Measurements from ENCODE around the gene TNS1.

Gene TNS1

DNA sequence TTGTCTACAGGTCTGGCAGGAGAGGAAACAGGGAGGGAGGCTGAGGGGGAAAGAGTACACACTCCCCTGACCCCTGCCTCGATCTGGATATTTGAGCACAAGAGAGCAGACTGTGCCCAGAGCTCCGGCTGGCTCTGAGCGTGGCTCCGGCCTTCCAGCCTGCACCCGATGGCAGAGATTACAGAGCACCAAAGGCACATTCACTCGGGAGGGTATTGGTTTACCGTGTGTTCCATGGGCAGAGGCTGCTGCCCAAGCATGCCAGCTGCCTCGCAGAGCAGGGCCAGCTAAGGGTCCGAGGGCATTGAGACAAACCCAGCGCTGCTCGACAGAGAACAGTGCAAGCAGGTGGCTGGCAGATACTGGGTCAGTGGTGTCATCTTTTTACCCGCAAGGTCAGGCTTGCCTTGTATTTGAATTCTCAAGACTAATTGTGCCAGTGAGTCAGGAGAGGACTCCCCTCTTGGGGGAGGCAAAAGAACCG lies 132.2 kb downstream of the TNS1 start:
- DNase-seq (ENCODE audit: low read depth in 2 of 2): no peak

DNA sequence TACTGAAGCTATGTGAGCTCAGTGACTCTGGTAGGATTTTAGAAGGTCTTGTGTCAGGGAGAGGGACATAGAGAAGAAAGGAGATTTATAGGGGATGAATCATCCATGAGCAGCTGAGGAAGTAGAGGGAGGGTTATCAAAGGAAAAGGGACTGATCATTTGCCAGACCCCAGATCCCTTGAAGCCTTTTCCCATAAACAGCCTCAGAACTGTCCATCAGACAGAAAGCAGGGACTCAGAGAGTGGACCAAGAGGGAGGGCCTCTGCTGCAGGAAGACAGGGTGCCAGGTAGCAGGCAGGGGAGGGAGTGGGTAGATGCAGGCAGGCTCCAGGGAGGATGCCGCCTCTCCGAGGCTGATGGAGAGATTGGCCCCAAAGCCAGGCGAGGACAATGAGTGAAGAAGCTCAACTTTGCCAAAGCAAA lies 133.9 kb downstream of the TNS1 start:
- no peak for DNase-seq (ENCODE audit: low read depth in 2 of 2)

DNA sequence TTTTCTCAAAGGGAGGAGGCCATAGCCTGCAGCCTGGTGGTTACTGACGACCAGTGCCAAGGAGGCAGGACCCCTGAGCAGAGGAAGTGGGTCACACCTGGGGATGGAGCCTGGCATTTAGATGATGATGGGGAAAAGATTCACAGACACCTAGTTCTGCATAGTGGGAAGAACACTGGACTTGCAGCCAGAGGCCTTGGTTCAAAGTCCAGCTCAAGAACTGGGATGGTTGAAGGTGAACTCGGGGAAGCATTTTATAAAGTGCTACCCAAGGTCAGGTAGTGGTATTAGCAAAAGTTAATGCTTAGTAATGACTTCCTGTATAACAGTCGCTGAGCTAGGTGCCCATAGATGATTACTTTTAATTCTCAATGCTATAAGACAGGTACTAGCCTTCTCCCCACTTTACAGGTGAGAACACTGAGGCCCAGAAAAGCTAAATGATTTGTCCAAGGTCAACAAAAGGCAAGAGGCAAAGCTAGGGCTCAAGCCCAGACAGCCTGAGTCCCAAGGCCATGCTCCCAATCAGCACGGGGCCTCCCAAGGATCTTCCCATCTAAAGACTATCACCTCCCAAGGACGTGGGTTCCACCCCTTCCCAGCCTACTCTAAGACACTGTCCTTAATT lies 134.4 kb downstream of the TNS1 start:
- DNase-seq (ENCODE audit: low read depth in 2 of 2): no peak

DNA sequence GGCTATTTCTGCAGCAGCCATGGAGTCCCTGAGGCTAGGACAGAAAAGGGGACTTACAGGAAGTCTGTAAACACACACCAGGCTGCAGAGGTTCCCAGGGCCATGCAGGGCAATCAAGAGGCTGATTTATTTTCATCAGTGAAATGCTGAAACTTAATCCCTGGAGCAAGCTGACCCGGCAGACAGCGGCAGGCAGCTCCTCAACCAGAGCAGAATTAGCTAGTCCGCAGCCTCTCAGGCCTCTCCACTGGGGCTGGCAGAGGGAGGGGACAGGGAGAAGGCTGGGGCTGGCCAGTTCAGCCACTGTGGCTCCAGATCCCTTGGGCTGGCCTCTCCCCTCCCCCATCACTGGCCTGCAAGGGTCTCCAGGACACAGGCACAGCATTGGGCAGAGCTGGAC lies 136.3 kb downstream of the TNS1 start:
- no peak for DNase-seq (ENCODE audit: low read depth in 2 of 2)

DNA sequence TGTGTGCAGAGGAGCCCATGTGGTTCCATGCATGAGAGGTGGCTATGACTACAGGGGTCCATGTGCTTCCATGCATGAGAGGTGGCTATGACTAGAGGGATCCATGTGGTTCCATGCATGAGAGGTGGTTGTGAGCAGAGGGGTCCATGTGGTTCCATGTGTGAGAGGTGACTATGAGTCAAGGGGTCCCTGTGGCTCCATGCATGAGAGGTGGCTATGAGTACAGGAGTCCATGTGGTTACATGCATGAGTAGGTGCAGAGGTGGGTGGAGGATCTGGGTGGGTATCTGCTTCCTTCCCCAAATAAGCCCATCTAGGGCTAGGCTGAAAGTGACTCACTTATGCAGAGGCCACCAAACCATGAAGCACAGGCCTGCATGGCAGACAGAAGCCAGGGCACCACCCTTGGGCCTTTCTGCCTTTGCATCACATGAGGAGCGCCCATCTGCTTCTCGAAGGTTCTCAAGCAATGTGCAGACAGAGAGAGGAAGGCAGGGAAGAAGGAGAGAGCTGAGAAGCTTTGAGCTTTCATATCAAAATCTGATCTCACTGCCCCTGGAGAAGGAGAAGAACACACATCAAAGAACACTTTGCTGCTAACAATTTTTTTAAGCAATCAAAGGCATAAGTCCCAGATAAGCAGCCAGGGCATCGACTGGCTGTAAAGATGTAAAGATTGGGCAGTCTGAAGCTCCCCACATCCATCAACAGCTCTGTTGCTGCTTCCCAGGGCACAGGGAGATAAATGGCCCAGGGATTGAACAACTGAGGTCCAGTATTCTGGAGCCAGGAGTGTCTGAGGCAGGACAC lies 137.6 kb downstream of the TNS1 start:
- no peak for DNase-seq (ENCODE audit: low read depth in 2 of 2)

DNA sequence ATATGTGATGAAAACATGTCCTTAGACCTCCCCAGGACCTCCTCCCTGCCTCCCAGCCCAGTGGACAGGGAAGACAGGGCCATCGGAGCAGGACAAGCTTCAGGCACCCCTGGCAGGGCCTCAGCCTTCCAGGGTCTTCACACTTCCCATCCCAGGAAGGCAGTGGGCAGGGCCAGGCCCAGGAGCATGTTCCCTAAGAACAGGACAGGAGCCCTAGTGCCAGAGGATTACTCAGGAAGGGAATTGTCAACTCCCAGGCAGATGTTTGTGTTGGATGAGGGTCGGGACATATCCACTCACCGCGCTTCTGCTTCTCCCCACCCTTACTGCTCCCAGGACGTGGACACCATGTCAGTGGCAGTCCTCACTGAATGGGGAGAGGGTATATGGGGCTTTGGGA lies 138.9 kb downstream of the TNS1 start:
- DNase-seq (ENCODE audit: low read depth in 2 of 2): no peak

DNA sequence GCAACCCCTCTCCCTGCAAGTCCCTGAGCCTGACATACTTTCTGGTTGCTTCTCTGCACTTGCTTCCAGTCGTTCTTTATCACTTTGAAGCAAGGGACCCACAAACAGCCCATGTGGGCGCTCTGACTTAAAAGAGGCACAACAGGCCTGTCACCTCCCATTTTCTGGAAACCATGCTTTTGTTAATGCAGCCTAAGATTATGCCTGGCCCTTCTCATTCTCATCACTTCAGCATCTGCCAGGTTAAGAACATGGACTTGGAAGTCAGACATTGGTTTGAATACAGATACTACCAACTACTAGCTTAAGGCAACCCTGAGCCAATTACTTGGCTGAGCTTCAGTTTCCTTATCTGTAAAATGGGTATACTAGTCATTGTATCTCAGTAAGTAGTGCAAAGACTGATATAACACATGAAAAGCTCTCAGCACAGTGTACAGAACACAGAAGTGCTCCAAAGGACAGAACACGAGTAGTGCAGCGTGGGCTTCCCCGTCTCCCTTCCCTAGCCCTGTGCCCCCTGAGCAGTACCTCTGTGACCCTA lies 141.4 kb downstream of the TNS1 start:
- DNase-seq (ENCODE audit: low read depth in 2 of 2): no peak

GRCh38 chr2:217859926-217860325 lies 142.9 kb downstream of the TNS1 start:
- no peak for DNase-seq (ENCODE audit: low read depth in 2 of 2)

DNA sequence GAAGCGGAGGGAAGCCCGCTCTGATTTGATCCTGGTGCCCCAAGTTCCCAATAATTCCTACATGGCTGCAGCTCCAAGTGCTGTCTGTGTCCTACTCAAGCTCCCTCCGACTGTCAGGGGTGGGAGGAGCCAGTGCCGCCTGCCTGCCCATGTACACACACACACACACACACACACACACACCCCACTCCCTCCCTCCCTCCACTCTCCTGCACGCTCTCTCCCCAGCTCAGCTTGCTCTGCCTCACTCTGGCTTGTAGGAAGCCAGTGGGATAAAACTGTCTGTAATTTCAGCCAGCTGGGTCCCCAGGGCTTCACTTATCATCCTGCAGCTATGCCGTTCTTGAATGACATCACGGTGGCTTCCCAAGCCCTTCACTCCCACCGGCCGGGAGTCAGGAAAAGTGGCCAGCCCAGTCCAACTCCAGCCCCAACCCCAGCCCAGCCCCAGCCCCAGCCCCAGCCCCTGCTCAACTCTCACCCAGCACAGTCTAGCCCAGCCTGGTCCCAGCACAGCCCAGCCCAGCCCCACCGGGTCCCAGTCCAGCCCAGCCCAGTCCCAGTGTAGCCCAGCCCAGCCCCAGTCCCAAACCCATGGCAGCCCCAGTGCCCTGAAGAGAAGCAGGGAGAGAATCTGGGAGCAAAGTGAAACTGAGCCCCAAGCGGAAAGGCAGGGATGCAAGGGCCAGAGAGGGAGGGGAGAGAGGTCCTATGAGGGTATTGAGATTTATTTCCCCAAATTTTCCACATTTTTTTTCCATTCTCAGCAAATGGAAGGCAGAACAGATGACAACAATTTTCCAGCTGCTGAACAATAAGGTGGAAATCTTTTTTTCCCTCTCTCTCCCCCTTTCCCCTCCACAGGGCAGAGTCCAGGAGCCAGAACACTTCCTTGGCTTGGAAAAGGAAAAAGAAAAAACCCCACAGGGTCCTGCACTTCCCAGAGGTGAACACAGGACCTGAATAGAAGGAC lies 144.0 kb downstream of the TNS1 start:
- no peak for DNase-seq (ENCODE audit: low read depth in 2 of 2)

DNA sequence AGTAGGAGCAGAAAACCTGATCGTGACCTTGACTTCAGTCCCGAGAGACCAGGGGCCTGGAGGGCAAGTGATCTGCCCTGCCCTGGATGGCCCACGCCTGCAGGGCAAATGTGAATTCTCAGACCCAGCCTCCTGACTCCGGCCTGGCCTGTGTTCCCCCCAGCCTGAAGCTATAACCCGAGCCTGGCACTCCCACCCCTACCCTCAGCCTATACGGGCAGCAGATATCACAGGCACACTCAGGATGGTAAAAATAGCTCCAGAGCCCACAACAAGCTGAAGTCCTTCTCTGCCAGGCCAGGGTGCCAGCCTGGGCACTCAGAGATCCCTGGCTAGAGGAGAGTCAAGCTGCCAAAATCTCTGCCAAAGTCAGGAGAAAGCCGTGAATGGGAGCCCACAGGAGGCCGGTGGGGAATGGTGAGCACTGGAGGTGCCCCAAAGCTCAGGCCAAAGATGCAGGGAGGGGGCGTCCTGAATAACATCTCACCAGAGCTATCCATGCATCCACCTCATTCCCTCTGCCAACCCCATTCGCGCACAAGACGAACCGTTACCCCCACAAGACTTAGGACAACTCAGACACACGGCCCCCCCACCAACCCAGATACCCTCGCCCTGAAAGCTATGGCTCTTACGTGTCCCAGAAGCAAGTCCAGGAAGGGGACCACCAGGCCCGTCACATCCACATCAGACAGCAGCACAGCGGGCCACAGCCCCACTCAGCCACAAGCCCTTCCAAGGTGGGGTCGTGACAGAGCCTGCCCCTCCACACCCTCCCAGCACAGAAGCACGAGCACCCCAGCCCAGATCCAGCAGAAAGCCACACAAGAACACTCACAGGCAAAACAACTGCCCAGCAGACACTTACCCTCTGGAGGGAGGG lies 144.9 kb downstream of the TNS1 start:
- no peak for DNase-seq (ENCODE audit: low read depth in 2 of 2)

- no peak for DNase-seq (ENCODE audit: low read depth in 2 of 2)
Measured at GRCh38 chr2:217856871-217857270, 145.9 kb downstream of the TNS1 start.

DNA sequence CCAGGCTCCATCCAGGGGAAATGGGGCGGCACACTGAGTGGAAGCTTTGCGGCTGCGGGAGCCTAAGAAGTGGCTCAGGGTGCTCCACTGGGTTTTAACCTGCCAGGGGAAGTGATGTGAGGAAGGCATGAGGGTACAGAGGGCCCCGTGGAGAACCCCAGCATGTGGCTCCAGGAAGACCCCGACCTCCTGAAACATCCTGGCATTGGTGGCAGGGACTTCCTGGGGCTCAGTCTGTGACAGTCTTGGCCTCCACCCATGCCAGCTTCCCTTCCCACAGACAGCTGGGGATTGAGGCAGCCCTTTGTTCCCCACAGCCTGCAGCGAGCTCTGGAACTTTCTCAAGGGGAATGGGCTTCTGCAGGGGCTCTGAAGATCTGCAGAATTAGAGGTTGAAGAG lies 146.6 kb downstream of the TNS1 start:
- no peak for DNase-seq (ENCODE audit: low read depth in 2 of 2)

GRCh38 chr2:217854684-217855420 lies 147.9 kb downstream of the TNS1 start:
- DNase-seq (ENCODE audit: low read depth in 2 of 2): no peak

- DNase-seq (ENCODE audit: low read depth in 2 of 2): no peak
Measured at GRCh38 chr2:217853961-217854360, 148.8 kb downstream of the TNS1 start.

- no peak for DNase-seq (ENCODE audit: low read depth in 2 of 2)
Measured at GRCh38 chr2:217853301-217853881, 149.4 kb downstream of the TNS1 start.

DNA sequence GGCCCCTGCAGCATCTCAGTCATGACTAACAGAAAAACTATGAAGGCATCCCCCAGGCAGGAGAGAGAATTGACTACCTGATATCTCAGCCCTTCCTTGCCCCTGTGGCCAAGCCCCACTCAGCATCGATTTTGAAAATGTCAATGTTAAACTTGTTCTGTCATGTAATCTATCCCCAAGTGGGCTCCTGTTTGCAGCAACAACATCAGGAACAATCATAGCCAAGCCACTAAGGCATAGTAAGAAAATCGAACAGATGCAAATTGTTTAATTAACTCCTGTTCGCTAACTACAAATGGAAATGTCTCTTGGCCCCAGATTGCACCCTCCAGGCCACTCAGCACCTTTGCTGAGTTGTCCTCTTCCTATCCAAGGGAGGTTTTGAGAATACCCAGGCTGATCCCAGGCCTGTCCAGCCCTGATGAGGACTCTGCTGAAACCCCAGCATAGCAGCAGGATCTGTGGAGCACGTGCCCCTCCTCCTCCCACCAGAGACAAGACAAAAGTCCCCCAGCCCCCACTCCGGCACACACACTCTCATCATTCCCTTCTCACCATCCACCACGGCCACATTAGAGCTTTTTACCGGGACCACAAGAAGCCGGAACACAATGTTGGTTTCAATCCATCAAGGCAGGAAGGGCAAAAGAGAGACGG lies 150.1 kb downstream of the TNS1 start:
- DNase-seq (ENCODE audit: low read depth in 2 of 2): no peak

DNA sequence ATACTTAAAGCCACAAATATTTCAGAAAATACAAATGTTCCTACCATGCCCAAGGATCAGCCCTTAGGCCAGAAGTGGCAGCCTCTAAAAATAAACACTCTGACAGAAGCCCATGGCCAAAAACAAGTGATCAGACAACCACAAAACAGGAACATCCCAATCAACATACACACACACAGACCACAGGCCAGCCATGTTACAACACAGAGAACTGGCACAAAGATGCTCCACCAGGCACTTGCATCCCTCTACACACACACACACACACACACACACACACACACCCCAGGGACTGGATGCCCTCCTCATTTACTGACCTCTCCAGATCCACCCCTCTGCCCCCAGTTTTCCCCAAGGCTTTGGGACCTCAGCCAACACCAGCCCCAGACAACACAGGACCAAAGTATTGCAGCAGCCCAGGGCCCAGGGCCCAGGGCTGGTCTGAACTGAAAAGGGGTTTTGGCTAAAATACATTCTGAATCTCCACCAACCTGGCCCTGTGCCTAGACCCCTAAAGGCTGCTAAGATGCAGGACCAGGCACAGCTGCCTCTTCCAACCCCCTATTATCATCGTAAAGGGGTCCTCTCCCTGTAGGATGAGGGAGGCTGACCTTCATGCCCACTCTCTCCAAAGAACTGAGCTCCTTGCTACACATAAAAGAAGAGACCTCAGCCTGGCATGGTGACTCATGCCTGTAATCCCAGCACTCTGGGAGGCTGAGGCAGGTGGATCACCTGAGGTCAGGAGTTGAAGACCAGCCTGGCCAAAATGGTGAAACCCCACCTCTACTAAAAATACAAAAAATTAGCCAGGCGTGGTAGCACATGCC lies 151.4 kb downstream of the TNS1 start:
- DNase-seq (ENCODE audit: low read depth in 2 of 2): no peak
